Peyer's patch (tissue), 4 donors: ENCODE data around the gene CDKAL1.

Source experiments
- CTCF ChIP-seq, 6 experiments: fragments of 450-650 bp in 4 of 6; fragments of 200-600 bp in 2 of 6; sonication (generic) in 1 of 6; IDR thresholded peaks; one replicate each; pipeline ENCODE4 v1.5.1; 2017 to 2019; ENCODE audit warnings: antibody characterized with exemption in 6 of 6, mild to moderate bottlenecking in 3 of 6, moderate library complexity in 1 of 6
- POLR2A ChIP-seq, 2 donors: fragments of 450-650 bp; IDR thresholded peaks; one replicate each; pipeline ENCODE4 v1.5.1; 2017; ENCODE audit warnings: antibody characterized with exemption in 2 of 2, mild to moderate bottlenecking in 2 of 2, moderate library complexity in 2 of 2

- TF ChIP-seq CTCF (IDR thresholded peaks at IDR 0.05): no peak
- TF ChIP-seq POLR2A (IDR thresholded peaks at IDR 0.05): no peak
Observed at GRCh38 chr6:21053612-21054011, 519.4 kb downstream of the CDKAL1 start.
